Endothelial cell of umbilical vein (primary cell): ENCODE results near the gene STARD3NL. TPM values are rescaled to one million over a fixed set of nuclear protein-coding genes. Genes with fewer than 3 reads are reported as not detected.
A peak's percentile ranks its signal among the peaks of the same experiment; 100 is the strongest.

Experiments
- BruUV-seq: library from RNA; stranded (reverse); fragments of 400-500 nt; replicated peaks from 2 replicates; lab custom pipeline; 2021; lab: Mats Ljungman, UMichigan
- CTCF ChIA-PET: fragments of 300-600, 350-600 bp; sonication (Branson Sonifier 250); formaldehyde crosslinking; loops from one replicate; lab custom pipeline; 2021; ENCODE audit warnings: antibody characterized with exemption, inconsistent platforms; lab: Charles Lee
- POLR2A ChIA-PET: fragments of 300-600, 350-600 bp; sonication (Branson Sonifier 250); formaldehyde crosslinking; loops from one replicate; lab custom pipeline; 2021; ENCODE audit warnings: antibody characterized with exemption, inconsistent platforms; lab: Charles Lee
- DNase-seq: peaks from one replicate; pipeline ENCODE4 v3.0.0-alpha.2; 2011; ENCODE audit warnings: low read depth, low spot score
- FAIRE-seq: peaks from 2 replicates; lab custom pipeline; 2011; peaks lifted over from hg19 to GRCh38; lab: Jason Lieb, UNC
- H2AFZ ChIP-seq: 2 replicates; pipeline ENCODE4 v1.6.0; 2012; ENCODE audit warnings: low read depth, low read length, control low read depth, inconsistent platforms
- H3K27ac ChIP-seq: 2 replicates; pipeline ENCODE4 v1.5.1; 2011; ENCODE audit warnings: low read depth, mild to moderate bottlenecking, control low read depth, low read length, moderate library complexity; ENCODE audit not compliant: insufficient read depth
- H3K27me3 ChIP-seq, 2 experiments: 2 replicates each; pipeline versions ENCODE4 v1.6.0 to v1.6.1; 2011; ENCODE audit warnings: low read length in 2 of 2, mixed read lengths in 1 of 2; ENCODE audit not compliant: control insufficient read depth in 2 of 2, insufficient read depth in 2 of 2
- H3K36me3 ChIP-seq, 2 experiments: 2 replicates in 1 of 2; 3 replicates in 1 of 2; pipeline ENCODE4 v1.5.1; 2011; ENCODE audit warnings: low read length in 2 of 2, mild to moderate bottlenecking in 1 of 2, moderate library complexity in 1 of 2; ENCODE audit not compliant: control insufficient read depth in 2 of 2, insufficient read depth in 2 of 2; ENCODE audit errors: extremely low read depth in 1 of 2
- H3K4me1 ChIP-seq: 3 replicates; pipeline ENCODE4 v1.5.1; 2011; ENCODE audit warnings: mild to moderate bottlenecking, low read length; ENCODE audit not compliant: control insufficient read depth, insufficient read depth; ENCODE audit errors: extremely low read depth
- H3K4me2 ChIP-seq: 2 replicates; pipeline ENCODE4 v1.6.1; 2011; ENCODE audit warnings: low read length, control low read depth, mixed read lengths; ENCODE audit not compliant: insufficient read depth
- H3K4me3 ChIP-seq, 3 experiments: fragments of 200-600 bp in 1 of 3; sonication (generic), shearing (Covaris generic) in 1 of 3; replicated peaks in 1 of 3; 2 replicates each; pipeline ENCODE4 v1.5.1; 2011 to 2016; ENCODE audit warnings: control low read depth in 3 of 3, low read length in 3 of 3, mild to moderate bottlenecking in 2 of 3, inconsistent platforms in 1 of 3, low read depth in 1 of 3, moderate library complexity in 1 of 3; ENCODE audit not compliant: insufficient read depth in 1 of 3
- H3K79me2 ChIP-seq: 2 replicates; pipeline ENCODE4 v1.6.0; 2012; ENCODE audit warnings: low read length, inconsistent platforms; ENCODE audit not compliant: control insufficient read depth, insufficient read depth
- H3K9ac ChIP-seq: replicated peaks from 2 replicates; pipeline ENCODE3; 2011; ENCODE audit warnings: low read length, control low read depth; ENCODE audit not compliant: insufficient read depth; ENCODE audit errors: extremely low read depth
- H3K9me1 ChIP-seq: replicated peaks from 3 replicates; pipeline ENCODE4 v1.6.0; 2011; ENCODE audit warnings: mild to moderate bottlenecking, low read length; ENCODE audit not compliant: control insufficient read depth, insufficient read depth; ENCODE audit errors: extremely low read depth
- H3K9me3 ChIP-seq: replicated peaks from 2 replicates; pipeline ENCODE4 v1.5.1; 2012; ENCODE audit warnings: low read length, inconsistent platforms; ENCODE audit not compliant: control insufficient read depth, insufficient read depth
- H4K20me1 ChIP-seq: replicated peaks from 2 replicates; pipeline ENCODE3; 2011; ENCODE audit warnings: mild to moderate bottlenecking, low read length; ENCODE audit not compliant: control insufficient read depth, insufficient read depth; ENCODE audit errors: extremely low read depth
- EZH2 ChIP-seq: IDR thresholded peaks from 2 replicates; pipeline ENCODE4 v1.6.1; 2012; ENCODE audit warnings: borderline replicate concordance, low read depth, mild to moderate bottlenecking, moderate library complexity, low read length, inconsistent platforms; ENCODE audit not compliant: severe bottlenecking
- FOS ChIP-seq: IDR thresholded peaks from 2 replicates; pipeline ENCODE4 v1.6.1; 2011; ENCODE audit warnings: mild to moderate bottlenecking, low read length, moderate library complexity, borderline replicate concordance; ENCODE audit not compliant: insufficient read depth
- GATA2 ChIP-seq: IDR thresholded peaks from 2 replicates; pipeline ENCODE4 v1.7.0; 2011; ENCODE audit warnings: low read depth, mild to moderate bottlenecking, moderate library complexity, mixed read lengths, low read length; ENCODE audit not compliant: insufficient read length, insufficient read depth
- JUN ChIP-seq: IDR thresholded peaks from 2 replicates; pipeline ENCODE4 v1.6.1; 2011; ENCODE audit warnings: borderline replicate concordance, low read depth; ENCODE audit not compliant: insufficient read length, insufficient read depth
- MYC ChIP-seq: IDR thresholded peaks from one replicate; pipeline ENCODE4 v1.6.1; 2011; ENCODE audit warnings: mild to moderate bottlenecking, low read depth, low read length
- POLR2A ChIP-seq: IDR thresholded peaks from 2 replicates; pipeline ENCODE4 v1.6.1; 2012; ENCODE audit warnings: low read depth, mild to moderate bottlenecking, control low read depth, low read length
- POLR2AphosphoS5 ChIP-seq: IDR thresholded peaks from 2 replicates; pipeline ENCODE4 v1.6.1; 2012; ENCODE audit warnings: low read depth, mild to moderate bottlenecking, control low read depth, low read length, moderate library complexity; ENCODE audit not compliant: insufficient read depth
- dilution Hi-C: fragments of 300-500 bp; cut with MboI; formaldehyde crosslinking; loops from one replicate; pipeline ENCODE4 v1.15.0; 2019; ENCODE audit warnings: low sequenced_read_pairs; ENCODE audit not compliant: extremely low pct_ligation_motif_present
- intact Hi-C: fragments of 100-400 bp; cut with micrococcal nuclease; formaldehyde crosslinking; loops from one replicate; pipeline ENCODE4 v1.10.0; 2022
- polyA plus RNA-seq, 4 experiments: library from polyadenylated mRNA; depleted of rRNA in 3 of 4; stranded (reverse) in 3 of 4; unstranded in 1 of 4; fragments of >200 nt; gene quantifications; 2 replicates each; pipeline versions ENCODE4 v1.2.1 to v1.2.3, GENCODE V29; 2011 to 2012; ENCODE audit warnings: missing spikeins in 1 of 4
- total RNA-seq: library from RNA; stranded (reverse); gene quantifications from 2 replicates; pipeline ENCODE4 v1.2.3, GENCODE V29; 2021
- TF ChIP-seq, protein P1 (sequence below), 2 donors: IDR thresholded peaks; 1 replicate in 1 of 2; 2 replicates in 1 of 2; pipeline ENCODE4 v1.5.1; 2011; ENCODE audit warnings: low read length in 2 of 2, mild to moderate bottlenecking in 2 of 2, moderate library complexity in 2 of 2, control low read depth in 1 of 2, inconsistent platforms in 1 of 2, low read depth in 1 of 2; ENCODE audit not compliant: insufficient read depth in 1 of 2; ENCODE audit errors: extremely low read depth in 1 of 2
- TF ChIP-seq, protein P2 (sequence below): IDR thresholded peaks from 2 replicates; pipeline ENCODE4 v1.6.1; 2011; ENCODE audit not compliant: insufficient read depth, insufficient read length

STARD3NL gene
- total and polyA plus RNA-seq, 2 donors (not counting 3 experiments of a cell fraction or from before 2014, with no cell fraction given): 52.8 to 73.6 TPM

DNA sequence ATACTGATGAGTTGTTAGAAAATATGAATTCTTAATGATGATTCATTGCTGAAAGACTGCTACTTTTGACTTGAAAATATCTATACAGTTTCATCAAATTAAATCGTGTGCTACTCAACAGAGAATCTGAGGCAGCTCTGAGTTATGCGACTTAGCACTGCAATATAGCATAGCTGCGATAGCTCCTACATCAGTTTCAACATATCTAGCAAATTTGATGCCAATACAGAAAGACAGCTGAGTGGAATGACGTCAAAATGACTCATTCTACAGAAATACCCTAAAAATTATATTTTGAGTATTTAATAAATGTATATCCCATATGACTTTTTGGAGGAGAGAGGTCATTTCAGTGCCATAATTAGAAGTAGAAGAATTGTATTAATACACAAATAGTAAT lies 96.4 kb downstream of the STARD3NL start:
- no peaks in the 10 kb centered on the region for H3K9me3 ChIP-seq
- no peaks in the 10 kb centered on the region for H3K36me3 ChIP-seq
- H3K9me1 ChIP-seq: no peaks in the 10 kb centered on the region
- intact Hi-C loops (no loop called here), dilution Hi-C loops (no loop called here)
- FAIRE-seq (no peak), DNase-seq (no peak)
- ChIA-PET CTCF (interaction anchor here (0.9 to 1.8 kb wide), 3 partner anchors 44 to 96 kb away, joined by 3 to 4 read pairs (median 4); no protein-coding TSS in a partner anchor), POLR2A (no interaction called here)
- no peak for TF ChIP-seq MYC
- no peak for TF ChIP-seq GATA2
- TF ChIP-seq FOS: peak; percentile 17
- TF ChIP-seq POLR2A: no peak
- H3K27me3 ChIP-seq: peaks cover 0 to 3% of the 10 kb centered on the region in 2 experiments
- no peak overlapping the region for H2AFZ ChIP-seq
- no peak overlapping the region for H3K9ac ChIP-seq
- H3K4me2 ChIP-seq: no peak overlapping the region
- no peak overlapping the region for H3K27ac ChIP-seq
- no TSS peak for BruUV-seq
- H3K4me3 ChIP-seq: no peak overlapping the region
- no peaks in the 10 kb centered on the region for H3K79me2 ChIP-seq
- no peaks in the 10 kb centered on the region for H4K20me1 ChIP-seq
- no peaks in the 10 kb centered on the region for H3K4me1 ChIP-seq

DNA sequence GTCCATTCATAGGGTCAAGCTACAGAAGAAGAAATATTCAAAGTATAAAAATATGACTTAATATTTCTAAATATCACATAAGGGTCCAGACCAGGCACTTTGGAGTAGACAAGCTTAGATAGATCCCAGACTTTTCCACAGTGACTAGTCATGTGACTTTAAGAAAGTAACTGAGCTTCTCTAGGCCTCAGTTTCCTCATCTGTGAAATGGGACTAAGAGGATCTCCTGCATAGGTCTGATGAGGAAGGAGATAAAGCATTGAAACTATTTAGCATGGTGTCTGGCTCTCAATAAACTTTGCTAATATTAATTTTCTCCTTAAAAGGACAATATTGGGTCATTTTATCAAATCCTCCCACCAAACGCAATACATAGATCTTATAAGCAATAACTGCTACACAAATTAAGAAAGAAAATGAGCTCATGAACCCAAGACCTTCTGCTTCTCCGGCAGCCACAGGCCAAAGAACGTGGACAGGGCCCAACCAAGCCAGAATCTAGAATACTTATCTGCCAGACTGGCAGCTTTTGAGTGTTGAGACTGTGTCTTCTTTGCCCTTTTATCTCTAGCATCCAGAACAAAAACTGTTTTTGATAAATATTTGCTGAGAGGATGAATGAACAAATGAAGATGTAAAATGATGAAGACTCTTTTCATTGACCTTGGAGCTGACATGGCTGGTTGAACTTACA lies 97.0 kb downstream of the STARD3NL start:
- Histone ChIP-seq H3K4me1 (no peaks in the 10 kb centered on the region), H3K9ac (no peak overlapping the region), H3K9me1 (no peaks in the 10 kb centered on the region), H3K4me3 (no peak overlapping the region), H3K4me2 (no peak overlapping the region), H3K27me3 (peaks cover 0 to 3% of the 10 kb centered on the region in 2 experiments), H4K20me1 (no peaks in the 10 kb centered on the region), H3K36me3 (no peaks in the 10 kb centered on the region), H3K9me3 (no peaks in the 10 kb centered on the region), H3K79me2 (no peaks in the 10 kb centered on the region), H3K27ac (no peak overlapping the region), H2AFZ (no peak overlapping the region)
- DNase-seq (no peak), FAIRE-seq (no peak)
- CTCF ChIA-PET: interaction anchor here (1.4 to 1.8 kb wide), 2 partner anchors 43 to 95 kb away, joined by 4 read pairs; no protein-coding TSS in a partner anchor
- dilution Hi-C loops: no loop called here
- POLR2A ChIA-PET: no interaction called here
- no TSS peak for BruUV-seq
- TF ChIP-seq, protein P1, sequence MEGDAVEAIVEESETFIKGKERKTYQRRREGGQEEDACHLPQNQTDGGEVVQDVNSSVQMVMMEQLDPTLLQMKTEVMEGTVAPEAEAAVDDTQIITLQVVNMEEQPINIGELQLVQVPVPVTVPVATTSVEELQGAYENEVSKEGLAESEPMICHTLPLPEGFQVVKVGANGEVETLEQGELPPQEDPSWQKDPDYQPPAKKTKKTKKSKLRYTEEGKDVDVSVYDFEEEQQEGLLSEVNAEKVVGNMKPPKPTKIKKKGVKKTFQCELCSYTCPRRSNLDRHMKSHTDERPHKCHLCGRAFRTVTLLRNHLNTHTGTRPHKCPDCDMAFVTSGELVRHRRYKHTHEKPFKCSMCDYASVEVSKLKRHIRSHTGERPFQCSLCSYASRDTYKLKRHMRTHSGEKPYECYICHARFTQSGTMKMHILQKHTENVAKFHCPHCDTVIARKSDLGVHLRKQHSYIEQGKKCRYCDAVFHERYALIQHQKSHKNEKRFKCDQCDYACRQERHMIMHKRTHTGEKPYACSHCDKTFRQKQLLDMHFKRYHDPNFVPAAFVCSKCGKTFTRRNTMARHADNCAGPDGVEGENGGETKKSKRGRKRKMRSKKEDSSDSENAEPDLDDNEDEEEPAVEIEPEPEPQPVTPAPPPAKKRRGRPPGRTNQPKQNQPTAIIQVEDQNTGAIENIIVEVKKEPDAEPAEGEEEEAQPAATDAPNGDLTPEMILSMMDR (IDR thresholded peaks at IDR 0.05; ENCODE audit: extremely low read depth in 1 of 2, insufficient read depth in 1 of 2, low read depth in 1 of 2, low read length in 2 of 2): no peak
- TF ChIP-seq POLR2AphosphoS5 (no peak), JUN (no peak), FOS (no peak), EZH2 (no peak), POLR2A (no peak), MYC (no peak), GATA2 (no peak)
- TF ChIP-seq, protein P2, sequence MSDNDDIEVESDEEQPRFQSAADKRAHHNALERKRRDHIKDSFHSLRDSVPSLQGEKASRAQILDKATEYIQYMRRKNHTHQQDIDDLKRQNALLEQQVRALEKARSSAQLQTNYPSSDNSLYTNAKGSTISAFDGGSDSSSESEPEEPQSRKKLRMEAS: no peak
- intact Hi-C loops: no loop called here
